H1 (cell line): ENCODE data around the gene CRHR1.

Source experiments
- ASH2L ChIP-seq: fragments of 200-600, 300-600 bp; sonication (generic); IDR thresholded peaks from one replicate; pipeline ENCODE4 v1.7.1; 2017; ENCODE audit warnings: low read length
- ATF3 ChIP-seq: IDR thresholded peaks from 2 replicates; pipeline ENCODE4 v1.6.1; 2011; ENCODE audit warnings: low read depth, mild to moderate bottlenecking, low read length; ENCODE audit not compliant: insufficient read depth
- CHD2 ChIP-seq: IDR thresholded peaks from 2 replicates; pipeline ENCODE4 v1.6.1; 2012; ENCODE audit warnings: low read length, improper control_type of control experiment
- CREB1 ChIP-seq: IDR thresholded peaks from 2 replicates; pipeline ENCODE4 v1.6.1; 2012; ENCODE audit warnings: inconsistent platforms
- CTCF ChIP-seq, 3 experiments: IDR thresholded peaks; 1 replicate in 2 of 3; 2 replicates in 1 of 3; pipeline versions ENCODE4 v1.5.1 to v1.6.1; 2011; ENCODE audit warnings: low read length in 3 of 3, mild to moderate bottlenecking in 3 of 3, inconsistent platforms in 2 of 3, low read depth in 1 of 3, moderate library complexity in 1 of 3; ENCODE audit not compliant: insufficient read depth in 1 of 3; ENCODE audit errors: control extremely low read depth in 1 of 3
- HDAC2 ChIP-seq, 2 experiments: fragments of 300-600 bp in 1 of 2; sonication (generic) in 1 of 2; IDR thresholded peaks; 2 replicates each; pipeline ENCODE4 v1.6.1; 2011 to 2012; ENCODE audit warnings: low read depth in 2 of 2, low read length in 2 of 2, mild to moderate bottlenecking in 2 of 2, moderate library complexity in 2 of 2, borderline replicate concordance in 1 of 2, inconsistent platforms in 1 of 2
- KDM4A ChIP-seq: IDR thresholded peaks from one replicate; pipeline ENCODE4 v1.7.1; 2012; ENCODE audit warnings: low read depth, mild to moderate bottlenecking, moderate library complexity, low read length, inconsistent platforms; ENCODE audit not compliant: severe bottlenecking
- POLR2A ChIP-seq, 2 experiments: IDR thresholded peaks; 1 replicate in 1 of 2; 2 replicates in 1 of 2; pipeline ENCODE4 v1.6.1; 2011; ENCODE audit warnings: low read depth in 2 of 2, low read length in 2 of 2, mild to moderate bottlenecking in 2 of 2; ENCODE audit errors: control extremely low read depth in 1 of 2
- POLR2AphosphoS5 ChIP-seq: IDR thresholded peaks from 2 replicates; pipeline ENCODE4 v1.6.1; 2011; ENCODE audit warnings: low read depth, low read length
- RAD21 ChIP-seq, 2 experiments: IDR thresholded peaks in 1 of 2; conservative IDR thresholded peaks in 1 of 2; 2 replicates each; pipeline ENCODE4 v1.6.1; 2011; ENCODE audit warnings: low read depth in 2 of 2, low read length in 2 of 2, improper control_type of control experiment in 1 of 2, inconsistent platforms in 1 of 2, mild to moderate bottlenecking in 1 of 2, moderate library complexity in 1 of 2
- SP1 ChIP-seq: IDR thresholded peaks from 2 replicates; pipeline ENCODE4 v1.6.1; 2011; ENCODE audit warnings: low read depth, low read length
- SP4 ChIP-seq: IDR thresholded peaks from 2 replicates; pipeline ENCODE4 v1.6.1; 2012; ENCODE audit warnings: low read length, inconsistent platforms
- TAF1 ChIP-seq: IDR thresholded peaks from 2 replicates; pipeline ENCODE4 v1.6.1; 2011; ENCODE audit warnings: mild to moderate bottlenecking, low read depth, low read length
- USF2 ChIP-seq: IDR thresholded peaks from 2 replicates; pipeline ENCODE4 v1.6.1; 2011; ENCODE audit warnings: low read length, improper control_type of control experiment

- TF ChIP-seq CTCF (IDR thresholded peaks at IDR 0.05; ENCODE audit: control extremely low read depth in 1 of 3, insufficient read depth in 1 of 3, low read depth in 1 of 3, low read length in 3 of 3) (no peak), USF2 (no peak), TAF1 (no peak), POLR2A (IDR thresholded peaks at IDR 0.05; ENCODE audit: control extremely low read depth in 1 of 2, low read depth in 2 of 2, low read length in 2 of 2) (no peak), CREB1 (no peak), ATF3 (no peak), CHD2 (no peak), ASH2L (no peak), RAD21 (IDR thresholded peaks at IDR 0.05 in 1 of 2, conservative IDR thresholded peaks at IDR 0.05 in 1 of 2; ENCODE audit: low read depth in 2 of 2, low read length in 2 of 2) (no peak), HDAC2 (IDR thresholded peaks at IDR 0.05; ENCODE audit: borderline replicate concordance in 1 of 2, low read depth in 2 of 2, low read length in 2 of 2) (no peak), SP1 (no peak), SP4 (no peak), POLR2AphosphoS5 (no peak), KDM4A (no peak)
These were observed 85.7 kb downstream of the CRHR1 start for GRCh38 chr17:45869676-45870341.
